IPS DF 4.7 (cell line): Measurements from ENCODE around the gene RBM20.
"Not testable (repeated sequence)": the region's sequence is repeated elsewhere in the genome, so short reads cannot be mapped to it uniquely, and the experiment has no call there.

ENCODE experiments used
- DNase-seq: peaks from one replicate; pipeline ENCODE4 v3.0.0-alpha.2; 2013; ENCODE audit warnings: low spot score; ENCODE audit errors: extremely low read depth

The RBM20 gene

DNA sequence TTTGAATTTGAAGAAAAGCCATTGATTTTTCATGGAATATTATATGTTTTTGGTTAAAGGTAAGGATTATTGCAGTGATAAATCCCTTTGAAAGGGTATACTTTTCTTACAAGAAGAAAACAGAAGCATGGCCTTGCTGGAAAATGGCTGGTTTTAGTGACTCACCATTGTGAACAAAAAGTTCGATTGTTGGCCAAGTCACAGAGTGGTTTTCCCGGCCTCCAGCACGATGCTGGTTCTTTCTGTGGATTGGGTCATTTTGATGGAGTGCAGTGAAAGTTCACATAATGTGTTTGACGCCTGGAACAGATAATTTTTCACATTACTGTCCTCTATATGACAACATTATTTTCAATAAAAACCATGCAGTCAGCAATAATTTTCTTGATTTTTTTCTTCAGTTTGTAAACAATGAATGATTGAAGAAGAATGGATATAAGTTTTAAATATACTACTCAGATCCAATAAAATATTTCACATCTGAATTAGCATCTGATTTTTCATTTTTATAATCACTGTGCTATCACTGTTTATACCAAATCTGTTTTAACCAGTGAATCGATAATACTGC is 60.9 kb downstream of the RBM20 start:
- no peak for DNase-seq

DNA sequence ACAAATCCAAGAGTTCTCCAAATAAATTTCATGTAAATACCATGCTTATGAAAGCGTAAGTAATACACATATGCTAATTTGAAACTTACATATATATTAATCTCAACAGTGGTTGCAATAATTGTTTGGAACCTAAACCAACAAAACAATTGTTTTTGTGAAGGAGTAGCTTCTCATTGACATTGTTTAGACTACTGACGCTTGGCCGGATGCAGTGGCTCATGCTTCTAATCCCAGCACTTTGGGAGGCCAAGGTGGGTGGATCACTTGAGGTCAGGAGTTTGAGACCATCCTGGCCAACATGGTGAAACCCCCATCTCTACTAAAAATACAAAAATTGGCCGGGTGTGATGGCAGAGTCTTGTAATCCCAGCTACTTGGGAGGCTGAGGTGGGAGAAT is 61.5 kb downstream of the RBM20 start:
- not testable (repeated sequence) for DNase-seq

DNA sequence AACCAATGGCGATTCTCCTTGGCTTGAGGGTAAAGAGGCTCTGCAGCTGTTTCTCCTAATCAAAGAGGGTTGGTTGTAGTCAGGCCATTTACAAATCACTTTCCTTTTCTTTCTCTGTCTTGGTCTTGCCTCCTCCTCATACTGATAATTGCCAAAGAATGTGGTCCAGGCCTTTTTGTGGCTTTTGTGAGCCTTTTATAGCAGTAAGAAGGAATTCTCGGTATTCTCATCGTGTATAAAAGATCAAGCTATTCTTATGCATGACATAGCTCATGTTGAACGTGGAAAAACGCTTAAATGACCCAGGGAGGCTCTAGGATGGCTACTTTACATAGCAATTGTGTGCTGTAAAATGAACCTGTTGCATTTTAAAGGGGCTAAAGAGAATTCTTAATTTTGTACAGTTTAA is 62.6 kb downstream of the RBM20 start:
- DNase-seq = peak; percentile 11

DNA sequence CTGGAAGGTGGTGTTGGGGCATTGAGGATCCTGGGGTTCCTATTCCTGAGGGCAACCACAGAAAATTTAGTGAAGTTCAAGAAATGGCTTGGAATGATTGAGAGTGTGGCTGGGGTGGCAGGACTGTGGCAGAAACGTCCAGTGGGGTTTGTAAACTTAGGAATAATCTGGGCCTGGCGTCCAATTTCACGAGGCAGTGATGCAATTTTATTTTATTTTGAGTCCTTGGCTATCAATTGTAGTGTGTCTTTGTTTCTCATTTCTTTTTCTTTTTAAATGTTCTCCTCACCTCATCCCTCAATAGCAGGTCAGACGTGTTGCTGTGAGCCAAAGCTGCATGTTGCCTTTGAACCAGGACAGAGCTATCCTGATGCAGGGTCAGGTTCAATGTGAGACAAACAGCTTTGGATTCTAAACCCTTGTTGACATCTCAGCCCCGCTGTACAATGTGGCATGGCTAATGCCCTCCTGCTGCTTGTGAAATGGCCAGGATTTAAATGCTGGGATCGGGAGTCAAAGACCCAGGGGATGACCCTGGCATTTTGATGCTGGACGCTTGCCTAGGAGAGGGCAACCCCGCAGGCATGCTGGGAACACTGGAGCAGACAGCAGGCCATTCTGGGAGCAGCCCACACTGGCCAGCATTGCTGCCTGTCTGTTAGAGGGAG is 64.8 kb downstream of the RBM20 start:
- DNase-seq = no peak

DNA sequence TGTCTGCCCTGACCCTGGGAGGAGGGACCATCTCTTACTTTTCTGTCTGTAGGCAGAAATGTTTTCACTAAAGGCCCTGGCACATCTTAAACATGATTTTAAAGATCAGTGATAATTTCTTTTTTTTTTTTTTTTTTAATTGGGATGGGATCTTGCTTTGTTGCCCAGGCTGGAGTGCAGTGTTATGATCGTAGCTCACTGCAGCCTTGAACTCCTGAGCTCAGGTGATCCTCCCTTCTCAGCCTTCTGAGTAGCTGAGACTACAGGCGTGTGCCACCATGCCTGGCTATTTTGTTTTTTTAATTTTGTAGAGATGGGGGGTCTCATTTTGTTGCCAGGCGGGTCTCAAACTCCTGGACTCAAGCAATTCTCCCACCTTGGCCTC is 65.3 kb downstream of the RBM20 start:
- no peak for DNase-seq

DNA sequence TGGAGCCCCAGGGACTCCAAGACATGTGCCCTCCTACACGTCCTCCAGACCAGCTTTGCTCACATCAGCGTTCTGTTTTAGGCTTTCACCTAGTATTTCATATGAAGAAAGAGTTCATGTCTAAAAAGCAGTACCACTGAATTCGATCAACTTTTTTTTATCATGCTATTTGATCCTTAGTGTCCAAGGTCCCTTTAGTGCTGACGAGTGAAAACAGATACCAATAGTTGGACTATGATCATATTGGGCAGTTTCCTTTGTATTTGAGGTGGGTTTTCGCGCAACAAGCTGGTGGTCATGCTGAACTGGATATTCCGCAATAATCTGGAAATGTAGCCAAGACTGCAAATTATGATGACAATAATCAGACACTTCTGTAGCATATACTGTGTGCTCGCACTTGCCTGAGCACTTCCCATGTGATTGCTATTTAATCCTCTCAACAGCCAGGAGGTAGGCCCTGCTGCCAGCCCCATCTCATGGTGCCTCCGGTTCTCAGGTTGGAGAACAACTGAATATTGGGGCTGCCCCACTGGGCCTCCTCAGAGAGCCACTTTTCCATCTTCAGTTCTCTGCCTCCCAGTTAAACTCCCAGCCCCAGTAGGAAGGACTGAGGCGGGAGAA is 65.9 kb downstream of the RBM20 start:
- DNase-seq = no peak

DNA sequence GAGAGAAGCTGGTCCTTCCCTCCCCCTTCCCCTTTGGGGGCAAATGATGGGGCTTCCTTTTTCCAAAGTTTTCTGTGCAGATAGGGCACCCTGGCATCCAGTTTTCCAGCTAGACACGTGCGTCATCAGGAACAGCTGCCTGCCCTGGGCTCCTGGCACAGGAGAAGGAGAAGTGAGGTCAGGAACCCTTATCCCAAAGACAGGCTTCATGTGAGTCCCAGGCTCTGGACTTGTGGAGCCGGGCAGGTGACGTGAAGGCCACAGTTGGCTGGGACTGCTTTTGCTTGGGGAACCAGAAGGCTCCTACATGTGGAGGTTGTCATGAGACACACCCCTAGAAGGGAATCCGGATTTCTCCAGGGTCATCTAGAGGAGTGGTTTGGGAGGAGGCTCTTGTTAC is 66.5 kb downstream of the RBM20 start:
- DNase-seq = no peak

DNA sequence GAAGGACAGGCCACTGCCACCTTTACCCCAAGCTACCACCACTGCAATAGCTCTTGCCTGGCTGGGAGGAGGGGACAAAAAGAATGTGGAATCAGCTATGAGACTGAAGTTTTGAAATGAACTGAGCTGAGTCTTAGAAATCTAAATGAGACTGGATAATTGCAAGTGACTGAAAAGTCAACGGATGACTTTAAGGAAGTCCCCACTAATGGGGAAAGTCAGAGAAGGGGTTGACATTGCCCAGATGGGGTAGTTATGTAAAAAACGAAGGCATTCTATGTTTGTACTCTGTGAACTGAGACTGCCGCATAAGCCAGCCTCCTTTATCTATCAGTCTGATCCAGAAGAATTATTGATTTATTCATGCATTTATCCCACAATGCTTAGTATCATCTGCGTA is 67.2 kb downstream of the RBM20 start:
- no peak for DNase-seq

DNA sequence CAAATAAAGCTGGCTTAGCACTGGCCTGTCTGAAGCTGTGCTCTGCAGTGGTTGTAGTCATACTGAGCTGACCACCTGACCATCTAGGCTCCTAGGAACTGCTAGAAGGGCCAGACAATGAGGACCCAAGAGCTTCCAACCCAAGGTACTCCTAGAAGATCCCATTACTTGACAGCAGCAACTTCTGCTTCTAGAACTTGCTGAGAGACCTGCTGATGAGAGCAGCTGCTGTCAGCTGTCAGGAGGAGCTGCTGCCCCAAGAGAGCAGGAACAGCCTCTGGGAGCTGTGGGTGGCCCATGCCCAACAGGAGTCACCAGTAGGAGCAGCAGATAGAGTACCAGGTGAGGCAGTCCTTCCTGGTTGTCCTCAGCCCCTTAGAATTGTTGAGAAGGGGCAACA is 70.2 kb downstream of the RBM20 start:
- DNase-seq = no peak

DNA sequence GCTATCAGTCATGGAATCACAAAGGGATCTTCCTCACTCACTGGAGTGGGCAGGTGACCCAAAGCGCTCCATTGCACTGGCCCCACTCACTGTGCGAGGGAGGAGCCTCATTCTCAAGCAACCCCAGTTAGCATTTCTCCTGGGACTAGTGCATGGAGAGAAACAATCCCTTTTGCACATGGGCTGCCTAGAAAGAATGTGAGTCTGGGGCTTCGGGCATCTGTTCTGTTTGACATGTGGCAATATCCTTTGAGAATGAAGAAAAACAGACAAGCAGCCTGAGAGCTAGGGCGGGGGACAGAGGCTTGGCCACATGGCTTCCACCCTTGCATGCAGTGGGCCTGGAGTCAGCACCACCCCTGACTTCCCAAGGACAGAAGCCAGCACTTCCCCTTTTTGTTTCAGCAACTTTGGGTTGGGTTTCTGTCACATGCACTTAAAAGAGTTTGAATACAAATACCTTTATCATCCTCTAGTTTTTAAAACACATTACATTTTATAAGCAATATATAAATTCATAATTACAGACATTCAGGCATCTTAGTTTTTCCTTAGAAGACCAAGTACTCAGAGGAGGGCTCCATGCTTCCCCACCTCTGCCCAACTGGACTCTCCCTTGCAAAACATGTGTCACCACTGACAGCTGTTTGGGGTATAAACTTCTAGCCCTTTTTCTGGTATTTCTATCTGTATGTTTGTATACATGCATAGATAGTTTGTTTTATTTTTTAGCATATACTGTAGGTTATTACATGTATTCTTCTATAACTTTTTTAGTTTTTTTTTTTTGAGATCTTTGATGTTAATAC is 73.8 kb downstream of the RBM20 start:
- no peak for DNase-seq

DNA sequence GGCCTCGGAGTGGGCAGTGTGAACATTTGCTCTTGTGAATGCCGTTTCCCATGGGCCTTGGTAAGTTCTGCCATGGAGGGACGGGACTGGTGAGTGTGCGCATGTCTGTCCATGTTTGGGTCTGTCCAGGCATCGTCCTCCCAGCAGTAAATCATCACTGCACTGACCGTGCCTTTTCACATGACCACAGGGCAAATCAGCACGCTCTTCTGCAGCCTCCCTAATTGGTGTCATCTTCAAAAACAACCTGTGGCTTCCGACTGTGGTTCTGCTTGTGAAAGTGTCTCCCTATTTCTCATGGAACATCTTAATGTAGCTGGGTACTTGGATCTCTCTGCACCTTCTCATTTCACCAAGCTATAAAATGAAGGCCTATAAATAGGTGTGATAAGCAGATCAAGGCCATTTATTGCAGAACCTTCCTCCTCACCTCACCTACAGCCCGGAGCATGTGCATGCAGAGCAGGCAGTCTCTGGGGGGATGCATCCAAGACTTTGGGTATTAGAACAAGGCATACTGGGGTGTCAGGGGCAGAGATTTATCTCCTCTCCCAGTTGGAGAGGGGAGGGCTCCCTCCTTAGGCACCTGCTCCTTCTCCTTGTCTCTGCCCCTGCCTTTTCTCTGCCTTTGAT is 77.4 kb downstream of the RBM20 start:
- DNase-seq = no peak

DNA sequence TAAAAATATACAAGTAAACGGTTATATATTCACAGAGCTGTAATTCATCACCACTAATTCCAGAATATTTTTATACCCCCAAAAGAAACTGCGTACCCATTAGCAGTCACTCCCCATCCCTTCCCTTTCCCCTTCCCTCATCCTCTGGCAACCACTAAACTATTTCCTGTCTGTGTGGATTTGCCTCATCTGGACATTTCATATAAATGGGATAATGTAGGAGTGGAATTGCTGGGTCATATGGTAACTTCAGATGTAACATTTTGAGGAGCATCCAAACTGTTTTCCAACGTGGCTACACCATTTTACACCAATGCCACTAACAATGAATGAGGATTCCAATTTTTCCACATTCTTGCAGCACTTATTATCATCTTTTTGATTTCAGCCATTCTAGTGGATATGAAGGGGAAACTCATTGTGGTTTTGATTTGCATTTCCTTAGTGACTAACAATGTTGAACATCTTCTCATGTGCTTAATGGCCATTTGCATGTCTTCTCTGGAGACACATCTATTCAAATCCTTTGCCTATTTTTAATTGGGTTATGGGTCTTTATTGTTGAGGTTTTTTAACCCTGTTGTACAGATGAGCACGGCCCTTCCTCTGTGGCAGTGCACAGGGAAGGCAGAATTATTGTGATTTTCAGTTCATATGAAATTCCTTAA is 79.2 kb downstream of the RBM20 start:
- DNase-seq = no peak

DNA sequence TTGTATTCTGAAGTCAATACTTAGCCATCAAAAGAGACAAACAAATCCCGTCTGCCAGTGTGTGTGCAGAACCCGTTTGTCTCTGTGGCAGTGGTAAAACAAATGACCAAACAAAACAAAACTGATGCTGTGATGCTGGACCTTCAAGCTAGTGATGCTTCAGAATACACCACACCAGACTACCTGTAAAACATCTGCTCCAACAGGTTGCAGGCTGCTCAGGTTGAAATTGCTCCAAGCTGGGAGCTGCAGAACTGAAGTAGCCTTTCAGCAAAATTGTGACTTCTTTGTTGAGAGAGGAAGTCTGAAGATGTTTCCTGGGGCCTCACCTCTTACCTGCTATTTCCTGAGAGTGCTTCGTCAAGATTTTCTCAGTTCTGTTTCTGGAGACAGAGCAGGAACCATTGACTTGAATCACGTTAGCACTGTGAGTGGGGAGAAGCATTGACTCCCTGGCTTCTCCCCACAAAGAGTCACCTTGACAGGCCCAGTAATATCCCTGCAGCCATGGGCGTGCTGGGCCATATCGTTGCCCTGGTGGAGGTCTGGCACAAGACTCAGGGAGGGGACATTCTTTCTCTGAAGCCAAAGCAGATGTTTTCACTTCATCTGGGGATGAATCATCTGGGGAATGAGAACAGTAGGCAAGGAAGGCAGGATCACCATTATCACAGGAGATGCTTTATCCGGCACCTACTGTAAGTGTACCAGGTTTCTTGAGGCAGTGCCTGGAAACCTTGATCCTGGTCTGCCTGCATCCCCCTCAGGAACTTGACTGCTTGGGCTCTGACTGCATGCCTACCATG is 80.2 kb downstream of the RBM20 start:
- no peak for DNase-seq

DNA sequence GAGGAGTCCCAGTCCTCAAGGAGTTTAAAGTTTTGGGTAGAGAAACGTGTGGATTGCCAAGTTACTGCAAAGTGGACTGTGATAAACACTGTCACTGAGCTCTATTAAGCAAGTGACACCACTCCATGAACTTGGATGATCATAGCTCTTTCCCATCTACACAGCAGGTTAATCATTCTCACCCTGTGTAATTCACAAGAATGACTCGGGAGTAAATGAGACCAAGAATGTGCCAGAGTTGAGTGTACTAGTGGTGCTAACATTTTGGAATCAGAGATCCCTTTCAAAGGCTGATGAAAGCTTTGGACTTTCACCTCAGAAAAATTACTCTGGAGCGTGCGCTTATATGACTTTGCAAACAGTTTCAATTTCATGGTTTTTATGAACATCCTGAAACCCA is 80.8 kb downstream of the RBM20 start:
- DNase-seq = no peak

DNA sequence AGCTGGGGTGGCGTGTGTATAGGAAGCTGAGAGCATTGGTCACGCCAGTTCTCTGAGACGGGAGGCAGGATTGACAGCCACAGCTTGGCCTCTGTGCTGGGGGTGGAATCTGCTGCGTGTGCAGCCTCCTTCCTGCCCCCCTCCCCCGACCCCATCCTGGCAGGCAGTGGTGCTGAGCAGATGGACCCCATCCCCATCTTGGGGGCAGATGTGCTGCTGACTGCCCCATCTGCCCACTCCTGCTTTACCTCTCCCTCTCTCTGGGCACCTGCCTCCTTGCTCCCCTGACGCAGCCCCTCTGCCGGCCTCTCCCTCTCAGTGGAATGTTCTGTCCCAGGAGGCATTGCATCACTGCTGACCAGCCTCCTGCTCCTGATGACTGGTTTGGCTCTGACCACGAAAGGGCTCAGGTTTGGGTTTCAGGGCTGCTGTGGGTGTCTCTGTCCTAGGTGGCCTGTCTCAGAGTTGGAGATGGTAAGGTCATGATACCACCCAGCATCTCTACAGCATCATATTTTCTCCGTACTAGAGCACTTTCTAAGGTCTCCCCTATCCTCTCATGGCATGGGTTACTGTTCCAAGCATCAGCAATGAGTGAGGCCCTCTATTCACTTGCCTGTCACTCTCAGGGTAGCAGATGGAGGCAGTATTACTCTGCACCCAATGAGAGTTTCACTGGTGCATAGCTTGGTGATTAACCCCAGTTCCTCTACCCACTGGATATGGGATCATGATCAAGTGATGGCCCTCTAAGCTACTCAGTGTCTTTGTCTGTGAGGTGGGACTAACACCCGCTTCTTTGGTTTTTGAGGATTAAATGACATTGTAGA is 81.9 kb downstream of the RBM20 start:
- DNase-seq = no peak

DNA sequence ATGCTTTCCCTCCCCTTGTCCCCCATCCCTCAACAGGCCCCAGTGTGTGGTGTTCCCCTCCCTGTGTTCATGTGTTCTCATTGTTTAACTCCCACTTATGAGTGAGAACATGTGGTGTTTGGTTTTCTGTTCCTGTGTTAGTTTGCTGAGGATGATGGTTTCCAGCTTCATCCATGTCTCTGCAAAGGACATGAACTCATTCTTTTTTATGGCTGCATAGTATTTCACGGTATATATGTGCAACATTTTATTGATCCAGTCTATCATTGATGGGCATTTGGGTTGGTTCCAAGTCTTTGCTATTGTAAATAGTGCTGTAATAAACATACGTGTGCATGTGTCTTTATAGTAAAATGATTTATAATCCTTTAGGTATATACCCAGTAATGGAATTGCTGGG is 83.6 kb downstream of the RBM20 start:
- DNase-seq = not testable (repeated sequence)

DNA sequence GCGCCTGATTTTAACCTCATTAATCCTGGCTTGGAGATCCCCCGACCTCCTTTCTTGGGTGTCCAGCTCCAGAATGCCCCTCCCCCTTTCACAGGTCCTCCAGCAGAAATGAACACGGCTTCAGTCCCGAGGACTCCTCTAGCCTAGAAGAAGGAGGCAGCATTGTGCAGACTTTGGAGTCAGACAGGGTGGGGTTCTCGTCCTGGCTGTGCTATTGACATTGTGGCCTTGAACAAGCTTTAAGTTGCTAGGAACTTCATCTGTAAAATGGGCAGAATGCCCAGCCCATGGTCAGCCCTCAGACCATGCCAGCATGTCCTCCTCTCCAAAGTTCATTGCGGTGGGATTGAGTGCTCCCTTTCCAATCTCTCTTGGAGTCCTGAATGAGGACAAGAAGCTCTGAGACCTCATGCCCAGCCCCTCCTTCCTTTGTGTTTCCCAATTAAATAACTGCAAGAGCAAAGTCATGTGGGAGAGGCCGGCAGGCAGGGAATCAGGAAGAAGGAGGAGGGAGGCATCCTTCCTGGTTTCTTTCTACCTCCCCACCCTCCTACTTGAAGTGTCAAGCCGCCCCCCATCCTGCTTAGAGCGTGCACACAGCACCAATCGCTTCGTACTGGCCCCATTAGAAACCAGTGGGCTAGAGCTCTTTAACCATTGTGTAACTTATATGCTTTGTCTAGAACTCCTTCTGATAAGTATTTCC is 86.4 kb downstream of the RBM20 start:
- DNase-seq = no peak

DNA sequence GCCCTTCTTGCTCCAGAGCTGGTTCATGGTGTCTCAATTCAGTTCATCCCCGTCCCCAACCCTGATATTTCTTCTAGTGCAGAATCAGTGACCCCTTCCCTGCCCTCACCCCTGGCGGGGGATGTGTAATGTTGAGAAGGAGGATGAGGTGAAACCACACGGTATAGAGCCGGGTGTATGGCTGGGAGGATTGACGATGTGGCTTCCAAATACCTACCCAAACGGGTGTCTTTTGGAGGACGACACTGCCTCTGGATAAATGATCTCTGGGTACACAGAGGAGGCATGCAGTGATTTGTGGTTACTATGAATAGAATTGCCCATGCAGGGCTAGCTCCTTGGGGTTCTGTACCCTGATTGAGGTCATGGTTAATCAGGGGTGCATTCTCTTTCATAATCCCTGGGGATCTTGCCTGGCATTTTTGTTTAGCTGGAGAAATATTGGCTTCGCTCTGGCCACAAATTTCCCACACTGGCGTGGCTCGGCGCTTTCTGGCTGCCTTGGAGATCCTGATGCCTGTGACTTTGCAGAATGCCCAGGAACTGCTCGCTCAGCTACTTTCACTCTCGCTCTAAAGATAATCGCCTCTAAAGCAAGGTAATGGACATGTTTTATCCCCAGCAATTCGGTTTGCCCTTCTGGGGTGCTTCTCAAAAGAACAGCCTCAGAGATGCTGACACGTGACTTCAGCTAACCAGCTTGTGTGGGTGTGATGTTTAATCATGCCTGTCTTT is 89.2 kb downstream of the RBM20 start:
- no peak for DNase-seq
